Upper lobe of right lung (tissue), 1 donor: ENCODE results near the gene TBL1X. TPM values are rescaled to one million over a fixed set of nuclear protein-coding genes. Genes with fewer than 3 reads are reported as not detected.

Source experiments
- ATAC-seq: fragments of 200-7000 bp; cut with Tn5 transposase; one replicate; pipeline ENCODE4 v1.9.1; 2020; ENCODE audit warnings: mild to moderate bottlenecking, moderate library complexity
- DNase-seq: peaks from one replicate; pipeline ENCODE4 v3.0.0-alpha.2; 2020
- H3K27ac ChIP-seq: fragments of 200-600 bp; one replicate; pipeline ENCODE4 v1.8.0; 2022
- H3K27me3 ChIP-seq: fragments of 200-600 bp; one replicate; pipeline ENCODE4 v1.8.0; 2022; ENCODE audit warnings: mild to moderate bottlenecking
- H3K36me3 ChIP-seq: fragments of 200-600 bp; one replicate; pipeline ENCODE4 v1.8.0; 2022
- H3K4me1 ChIP-seq: fragments of 200-600 bp; one replicate; pipeline ENCODE4 v1.8.0; 2022
- H3K4me3 ChIP-seq: fragments of 200-600 bp; one replicate; pipeline ENCODE4 v1.8.0; 2022; ENCODE audit warnings: mild to moderate bottlenecking
- H3K9me3 ChIP-seq: fragments of 200-600 bp; one replicate; pipeline ENCODE4 v1.8.0; 2022
- CTCF ChIP-seq: fragments of 200-600 bp; IDR thresholded peaks from one replicate; pipeline ENCODE4 v1.8.0; 2022; ENCODE audit warnings: antibody characterized with exemption
- intact Hi-C: fragments of 100-400 bp; cut with DNase I; formaldehyde crosslinking; loops from one replicate; pipeline ENCODE4 v1.11.0; 2022
- total RNA-seq: library from RNA; stranded (reverse); fragmentation: NEBNext Ultra II Directional; extraction: Animal tissue kit (Norgen Biotek cat#: 25700); gene quantifications from one replicate; pipeline ENCODE4 v1.2.1, GENCODE V29; 2021
- donor health status: DM: no; HTN: yes; CAD: no; lungs with severe emphysema.

TBL1X gene
- total RNA-seq, 1 donor from 2014 or later = 18.4 TPM

- Histone ChIP-seq H3K27me3 (no peaks in the 10 kb centered on the region), H3K36me3 (no peaks in the 10 kb centered on the region), H3K4me1 (peaks cover 5% of the 10 kb centered on the region), H3K4me3 (peak overlapping the region; percentile 59), H3K27ac (peak overlapping the region; percentile 51), H3K9me3 (no peaks in the 10 kb centered on the region)
- peak; percentile 9 for ATAC-seq
- intact Hi-C loops = no loop called here
- DNase-seq = peak; percentile 64
- TF ChIP-seq CTCF = no peak
These were observed 694 bp downstream of the TBL1X start for GRCh38 chrX:9465380-9466123.

DNA sequence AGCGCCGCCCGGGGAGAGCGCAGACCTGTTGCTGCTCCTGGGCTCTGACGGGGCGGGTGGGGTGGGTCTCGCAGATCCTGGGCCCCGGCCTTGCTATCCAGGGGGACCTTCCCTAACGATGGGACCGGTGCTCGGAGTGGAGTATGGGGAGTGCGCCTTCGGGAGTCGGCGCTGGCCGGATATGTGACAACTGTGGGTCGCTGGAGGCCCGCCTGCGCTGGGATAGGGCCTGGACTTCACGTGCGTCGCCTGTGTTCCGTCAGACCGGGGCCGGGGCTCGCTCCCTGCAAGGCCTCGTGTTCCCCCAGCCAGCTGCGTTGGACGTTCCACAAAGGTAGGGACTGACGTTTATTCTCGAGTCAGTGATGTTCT is 1.3 kb downstream of the TBL1X start:
- intact Hi-C loops = no loop called here
- H3K27me3 ChIP-seq = no peaks in the 10 kb centered on the region
- H3K36me3 ChIP-seq = no peaks in the 10 kb centered on the region
- H3K4me1 ChIP-seq = peaks cover 5% of the 10 kb centered on the region
- no peak for TF ChIP-seq CTCF
- H3K9me3 ChIP-seq = no peaks in the 10 kb centered on the region
- H3K27ac ChIP-seq = peak overlapping the region; percentile 51
- H3K4me3 ChIP-seq = peak overlapping the region; percentile 59
- peak; percentile 52 for ATAC-seq
- DNase-seq = peak; percentile 75

GRCh38 chrX:9466736-9467135 is 1.9 kb downstream of the TBL1X start:
- Histone ChIP-seq H3K27ac (no peak overlapping the region), H3K27me3 (no peaks in the 10 kb centered on the region), H3K36me3 (no peaks in the 10 kb centered on the region), H3K4me3 (peak overlapping the region; percentile 59), H3K9me3 (no peaks in the 10 kb centered on the region), H3K4me1 (peaks cover 5% of the 10 kb centered on the region)
- ATAC-seq = no peak
- intact Hi-C loops = no loop called here
- no peak for TF ChIP-seq CTCF
- DNase-seq = no peak

- intact Hi-C loops = no loop called here
- no peak for TF ChIP-seq CTCF
- DNase-seq (no peak), ATAC-seq (no peak)
- Histone ChIP-seq H3K27ac (no peak overlapping the region), H3K4me1 (peaks cover 5% of the 10 kb centered on the region), H3K9me3 (no peaks in the 10 kb centered on the region), H3K4me3 (no peak overlapping the region), H3K36me3 (no peaks in the 10 kb centered on the region), H3K27me3 (no peaks in the 10 kb centered on the region)
These were observed 2.3 kb downstream of the TBL1X start for GRCh38 chrX:9467146-9467545.

- intact Hi-C loops = no loop called here
- no peaks in the 10 kb centered on the region for H3K27me3 ChIP-seq
- peaks cover 5% of the 10 kb centered on the region for H3K4me1 ChIP-seq
These were observed 2.9 kb downstream of the TBL1X start for GRCh38 chrX:9467751-9468150.

More at GRCh38 chrX:9467751-9468150, 2.9 kb downstream of the TBL1X start:
- ATAC-seq (no peak), DNase-seq (no peak)
- Histone ChIP-seq H3K27ac (no peak overlapping the region), H3K4me3 (no peak overlapping the region), H3K9me3 (no peaks in the 10 kb centered on the region), H3K36me3 (no peaks in the 10 kb centered on the region)
- TF ChIP-seq CTCF = no peak
